Ureter (tissue), 1 donor: ENCODE data around the gene CTNNA3. TPM values are rescaled to one million over a fixed set of nuclear protein-coding genes. Genes with fewer than 3 reads are reported as not detected.

Experiments used
- DNase-seq: peaks from one replicate; pipeline ENCODE4 v3.0.0-alpha.2; 2020; ENCODE audit warnings: low spot score
- total RNA-seq: library from RNA; stranded (reverse); gene quantifications from one replicate; pipeline ENCODE4 v1.2.4, GENCODE V29; 2023
- donor health status: DM: yes; HTN: yes; CAD: no.

CTNNA3 gene
- total RNA-seq, 1 donor from 2014 or later: 1.1 TPM

DNA sequence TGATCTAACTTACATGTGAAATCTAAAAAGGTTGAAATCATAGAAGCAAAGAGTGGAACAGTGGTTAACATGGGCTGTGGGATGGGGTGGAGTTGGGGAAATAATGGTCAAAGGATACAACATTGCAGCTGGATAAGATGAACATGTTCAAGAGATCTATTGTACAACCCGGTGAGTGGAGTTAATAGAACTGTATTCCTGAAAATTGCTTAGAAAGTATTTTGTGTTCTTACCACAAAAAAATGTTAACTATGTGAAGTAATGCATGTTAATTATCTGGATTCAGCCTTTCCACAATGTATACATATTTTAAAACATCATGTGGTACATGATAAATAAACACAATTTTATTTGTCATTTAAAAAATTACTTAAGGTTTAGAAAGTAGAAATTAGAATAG is 1041.1 kb downstream of the CTNNA3 start:
- no peak for DNase-seq

GRCh38 chr10:66651308-66652082 is 1044.5 kb downstream of the CTNNA3 start:
- DNase-seq: no peak

DNA sequence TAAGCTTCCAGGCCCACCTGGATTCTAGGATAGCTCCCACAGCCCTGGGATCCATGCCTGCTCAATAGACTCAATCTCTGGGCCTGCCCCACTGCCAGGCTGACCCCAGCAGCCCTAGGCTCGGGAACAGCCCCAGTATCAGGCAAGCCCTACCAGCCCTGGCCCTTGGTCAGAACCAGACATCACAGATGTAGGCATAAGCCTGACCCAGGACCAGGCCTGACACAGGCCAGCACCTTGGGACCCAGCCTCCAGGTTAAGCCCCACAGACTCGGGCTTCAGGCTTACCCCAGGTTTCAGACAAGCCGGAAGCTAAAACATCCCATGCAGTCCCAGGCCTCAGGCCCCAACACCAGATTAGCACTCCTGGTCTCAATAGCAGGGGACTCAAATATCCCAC is 1046.4 kb downstream of the CTNNA3 start:
- no peak for DNase-seq

- no peak for DNase-seq
Measured at GRCh38 chr10:66642217-66642616, 1053.8 kb downstream of the CTNNA3 start.

- no peak for DNase-seq
Measured at GRCh38 chr10:66639371-66639770, 1056.6 kb downstream of the CTNNA3 start.

GRCh38 chr10:66637273-66638036 is 1058.5 kb downstream of the CTNNA3 start:
- no peak for DNase-seq

- no peak for DNase-seq
Measured at GRCh38 chr10:66629996-66630395, 1066.0 kb downstream of the CTNNA3 start.

DNA sequence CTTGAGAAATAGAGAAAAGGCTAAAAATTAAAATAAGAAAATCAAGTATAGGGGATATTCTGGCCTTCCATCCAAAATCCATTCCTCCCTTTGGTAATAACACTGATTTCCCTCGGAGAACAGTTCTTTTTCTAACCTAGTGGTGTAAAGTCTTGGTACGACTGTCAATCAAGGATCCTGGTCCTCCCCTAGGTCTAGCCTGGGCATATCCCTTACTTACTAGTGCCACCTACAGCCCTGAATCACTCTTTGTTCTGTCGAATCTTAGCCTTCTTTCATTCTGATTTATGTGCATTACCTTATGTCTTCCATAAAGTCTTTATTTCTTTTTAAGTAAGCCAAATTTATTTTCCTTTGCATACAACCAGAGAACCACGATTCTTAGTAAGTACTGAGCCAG is 1068.8 kb downstream of the CTNNA3 start:
- DNase-seq: no peak

DNA sequence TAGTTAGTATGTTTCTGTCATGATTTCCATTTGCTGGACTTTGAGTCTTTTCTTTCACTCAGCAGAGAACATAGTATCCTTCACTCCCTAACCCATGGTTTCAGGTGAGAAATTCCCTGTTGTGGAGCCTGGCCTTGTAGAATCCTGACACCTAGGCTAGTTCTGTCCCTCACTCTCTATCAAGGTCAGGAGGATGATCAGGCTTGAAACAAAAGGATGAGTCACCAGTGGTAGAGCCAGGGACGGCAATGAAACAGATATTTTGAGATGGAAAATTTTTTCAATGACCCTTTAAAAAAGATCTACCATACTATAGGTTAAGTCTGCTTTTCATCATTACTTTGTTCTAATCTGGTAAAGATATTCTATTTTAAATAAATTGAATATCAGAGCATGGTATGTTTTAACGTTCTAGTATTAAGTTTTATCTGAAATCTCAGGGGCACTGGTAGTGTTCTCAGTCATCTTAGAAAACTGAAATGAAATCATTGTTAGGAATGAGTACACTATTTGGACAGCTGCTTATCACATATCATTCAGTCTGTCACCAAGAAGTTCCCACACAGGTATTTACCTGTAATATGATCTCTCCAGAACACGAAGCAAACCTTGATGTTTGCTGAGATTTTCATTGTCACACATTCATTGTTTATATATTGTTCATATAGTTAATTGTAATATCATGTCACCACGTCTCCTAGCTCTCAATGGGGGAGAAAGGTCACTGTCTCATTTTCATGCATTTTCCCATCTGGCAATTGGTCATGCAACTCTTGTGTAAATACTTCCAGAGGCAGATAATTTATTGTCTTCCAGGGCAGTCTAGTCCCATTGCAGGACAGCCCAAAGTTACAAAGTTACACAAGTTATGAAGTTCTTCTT is 1070.0 kb downstream of the CTNNA3 start:
- DNase-seq: no peak

DNA sequence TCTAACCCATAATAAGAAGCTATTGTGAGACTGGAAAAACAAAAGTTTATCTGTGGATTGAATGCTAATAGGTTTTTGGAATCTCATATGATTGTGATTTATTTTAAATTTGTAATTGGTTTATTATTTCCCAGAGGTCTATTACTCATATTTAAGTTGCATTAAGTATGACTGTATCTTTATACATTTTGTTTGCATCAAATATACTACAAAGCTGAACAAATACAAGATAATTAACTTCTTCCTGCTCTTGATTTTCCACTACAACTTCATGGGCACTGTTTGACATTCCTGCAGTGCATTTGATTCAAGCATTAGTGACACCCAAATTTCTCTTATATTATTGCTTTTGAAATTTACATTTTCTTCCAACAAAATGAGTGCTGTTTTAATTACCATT is 1073.9 kb downstream of the CTNNA3 start:
- no peak for DNase-seq

DNA sequence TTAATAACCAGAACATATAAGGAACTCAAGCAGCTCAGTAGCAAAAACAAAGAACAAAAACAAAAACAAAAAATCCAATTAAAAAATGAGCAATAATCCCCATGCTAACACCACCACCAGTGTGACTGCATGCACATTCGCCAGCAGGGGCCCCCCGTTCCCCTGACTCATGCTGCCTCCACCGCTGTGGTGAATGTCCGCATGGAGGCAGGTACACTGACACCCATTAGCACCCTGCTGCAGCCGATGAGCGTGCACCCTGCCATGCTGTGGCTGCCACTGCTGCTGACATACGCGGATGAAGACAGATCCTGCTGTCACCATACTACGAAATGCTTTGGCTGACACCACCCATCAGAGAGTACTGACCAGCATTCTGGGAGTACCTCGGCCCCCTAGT is 1091.8 kb downstream of the CTNNA3 start:
- no peak for DNase-seq

DNA sequence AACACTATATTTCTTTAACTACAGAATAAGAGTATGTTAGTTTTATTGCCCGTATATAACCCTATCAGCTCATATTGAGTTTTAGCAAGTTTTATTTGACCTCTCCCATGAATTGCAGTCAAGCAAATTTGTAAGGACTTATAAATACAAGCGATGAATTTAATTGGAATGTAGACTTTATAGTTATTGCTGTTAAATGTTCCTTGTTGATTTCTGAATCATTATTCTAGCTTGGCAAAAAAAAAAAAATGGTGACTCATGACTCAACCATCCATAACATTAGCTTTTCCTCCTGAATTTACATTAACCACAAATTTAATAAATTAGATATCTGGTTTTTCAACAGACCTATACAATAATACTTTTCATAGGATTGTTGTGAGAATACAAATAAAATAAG is 1104.1 kb downstream of the CTNNA3 start:
- DNase-seq: no peak

- DNase-seq: no peak
Measured at GRCh38 chr10:66587680-66588050, 1108.3 kb downstream of the CTNNA3 start.

DNA sequence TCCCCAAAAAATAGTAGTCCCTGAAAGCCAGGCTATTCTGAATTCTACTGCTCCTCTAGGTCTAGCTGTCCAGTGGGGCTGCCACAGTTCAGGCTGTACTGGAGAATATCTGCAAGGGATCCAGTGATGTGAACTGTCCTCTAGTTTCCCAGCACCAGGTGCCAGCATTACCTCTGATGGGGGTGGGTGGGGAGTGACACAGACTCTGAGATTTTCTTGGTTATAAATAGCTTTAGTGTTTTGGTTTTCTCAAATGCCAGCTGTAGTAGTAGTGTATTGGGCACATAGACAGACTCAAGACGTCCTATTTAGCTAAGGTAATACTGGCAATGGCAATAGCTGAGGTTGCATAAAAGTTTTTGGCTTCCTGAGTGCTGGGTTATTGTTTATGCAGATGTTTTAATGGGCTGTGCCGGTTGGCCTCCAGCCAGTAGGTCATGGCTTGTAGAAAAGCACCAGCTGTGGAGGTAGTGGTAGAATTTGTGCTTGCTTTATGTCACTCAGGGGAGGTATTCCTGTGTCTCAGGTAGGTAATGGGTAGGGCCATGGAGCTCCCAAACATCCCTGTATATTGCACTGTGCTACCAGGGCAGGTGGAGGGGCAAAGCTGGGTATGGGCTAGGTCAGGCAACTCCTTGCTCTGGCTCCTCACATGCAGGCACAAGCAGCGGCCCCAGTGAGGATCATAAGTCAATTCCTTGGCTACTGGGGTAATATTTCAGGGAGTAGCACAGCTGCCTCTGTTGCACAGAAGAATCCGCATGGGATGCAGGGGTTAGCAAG is 1108.9 kb downstream of the CTNNA3 start:
- DNase-seq: no peak

DNA sequence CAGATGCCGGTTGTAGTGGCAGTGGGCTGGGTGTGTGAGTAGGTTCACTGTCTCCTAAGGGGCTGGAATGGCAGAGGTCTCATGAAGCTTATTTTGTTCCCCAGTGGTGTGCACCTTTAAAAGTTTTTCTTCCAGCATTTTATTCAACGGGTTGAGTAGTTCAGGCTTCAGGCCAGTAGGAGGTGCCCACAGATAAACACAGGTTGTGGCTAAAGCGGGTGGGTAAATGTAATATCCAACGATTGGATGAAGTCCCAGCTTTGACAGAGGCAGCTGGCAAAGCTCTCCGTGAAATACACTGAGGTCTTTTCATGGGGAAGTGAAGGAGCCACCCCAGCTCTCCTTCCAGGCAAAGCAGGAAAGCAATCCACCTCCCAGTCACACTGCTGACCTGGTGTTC is 1109.9 kb downstream of the CTNNA3 start:
- DNase-seq: no peak

- no peak for DNase-seq
Measured at GRCh38 chr10:66575251-66575855, 1120.6 kb downstream of the CTNNA3 start.

GRCh38 chr10:66572700-66573099 is 1123.3 kb downstream of the CTNNA3 start:
- no peak for DNase-seq

GRCh38 chr10:66565999-66566398 is 1130.0 kb downstream of the CTNNA3 start:
- no peak for DNase-seq

DNA sequence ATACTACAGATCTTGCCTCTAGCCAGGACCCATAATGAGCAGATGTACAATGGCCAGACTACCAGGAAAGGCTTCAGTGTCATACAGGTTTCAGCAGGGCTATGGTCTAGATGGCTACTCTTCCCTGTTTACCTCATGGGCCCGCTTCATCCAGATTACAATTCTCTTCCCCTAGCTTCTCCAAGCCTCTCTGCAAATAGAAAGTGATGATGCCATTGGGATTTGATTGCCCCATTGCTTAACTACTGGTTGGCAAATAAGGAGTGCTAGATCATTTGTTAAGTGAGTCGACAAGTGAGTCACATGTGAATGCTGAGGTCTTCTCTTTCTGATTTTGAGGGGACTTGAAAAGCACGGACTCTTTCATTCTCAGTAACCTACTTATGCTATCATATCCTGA is 1131.7 kb downstream of the CTNNA3 start:
- no peak for DNase-seq

GRCh38 chr10:66555061-66555460 is 1140.9 kb downstream of the CTNNA3 start:
- DNase-seq: no peak

DNA sequence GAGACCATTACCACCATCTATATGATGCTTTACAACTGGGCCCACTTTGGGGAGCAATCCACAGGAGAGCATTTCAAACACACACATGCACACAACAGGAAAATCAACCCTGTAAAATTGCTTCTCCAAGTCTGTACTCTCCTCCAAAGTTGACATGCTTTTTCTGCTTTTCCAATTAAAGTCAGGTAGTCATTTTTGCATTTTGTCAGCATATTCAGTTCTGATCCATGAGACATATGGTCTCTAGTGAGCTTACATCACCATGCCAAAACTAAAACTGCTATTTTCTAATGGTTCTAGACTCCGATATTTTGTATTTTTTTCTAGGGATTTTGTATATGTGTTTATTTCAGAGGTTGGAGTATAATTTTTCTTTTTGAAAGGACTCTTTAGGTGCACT is 1143.7 kb downstream of the CTNNA3 start:
- DNase-seq: no peak
